Natural killer cell (primary cell): ENCODE data around the gene TANC1. TPM values are rescaled to one million over a fixed set of nuclear protein-coding genes. Genes with fewer than 3 reads are reported as not detected.

Experiments
- ATAC-seq, 3 donors: fragments of 150-1000 bp in 2 of 3; fragments of 200-7000 bp in 1 of 3; cut with Tn5 transposase; 1 replicate in 1 of 3; 2 replicates in 2 of 3; pipeline ENCODE4 v1.10.0; 2021; ENCODE audit warnings: mild to moderate bottlenecking in 2 of 3, moderate library complexity in 2 of 3
- DNase-seq, 2 donors: peaks; one replicate each; pipeline versions ENCODE4 v3.0.0 to v3.0.0-alpha.2; 2013 to 2021; ENCODE audit warnings: mixed read lengths in 1 of 2
- H3K27ac ChIP-seq: one replicate; pipeline ENCODE4 v1.5.1; 2013; ENCODE audit warnings: mild to moderate bottlenecking, low read length
- H3K27me3 ChIP-seq: one replicate; pipeline ENCODE4 v1.6.1; 2013; ENCODE audit warnings: low read length; ENCODE audit not compliant: control insufficient read depth, insufficient read depth
- H3K36me3 ChIP-seq: one replicate; pipeline ENCODE4 v1.6.1; 2013; ENCODE audit warnings: low read length; ENCODE audit not compliant: control insufficient read depth, insufficient read depth
- H3K4me1 ChIP-seq: one replicate; pipeline ENCODE4 v1.6.1; 2013; ENCODE audit warnings: low read length; ENCODE audit not compliant: control insufficient read depth, insufficient read depth
- H3K4me3 ChIP-seq: one replicate; pipeline ENCODE4 v1.5.1; 2013; ENCODE audit warnings: low read length
- H3K9me3 ChIP-seq: one replicate; pipeline ENCODE4 v1.6.1; 2013; ENCODE audit warnings: low read length; ENCODE audit not compliant: control insufficient read depth, insufficient read depth
- H3K27ac Mint-ChIP-seq, 2 donors: one replicate each; pipeline ENCODE4 v1.8.0; 2022; ENCODE audit warnings: mild to moderate bottlenecking in 2 of 2, mixed read lengths in 2 of 2, moderate library complexity in 1 of 2
- H3K27me3 Mint-ChIP-seq, 2 donors: one replicate each; pipeline ENCODE4 v1.8.0; 2022; ENCODE audit warnings: low read depth in 2 of 2, mixed read lengths in 2 of 2
- H3K36me3 Mint-ChIP-seq: one replicate; pipeline ENCODE4 v1.8.0; 2022; ENCODE audit warnings: mixed read lengths
- H3K4me1 Mint-ChIP-seq, 2 donors: one replicate each; pipeline ENCODE4 v1.8.0; 2022; ENCODE audit warnings: mixed read lengths in 2 of 2
- H3K4me3 Mint-ChIP-seq: one replicate; pipeline ENCODE4 v1.8.0; 2022; ENCODE audit warnings: mild to moderate bottlenecking, moderate library complexity, mixed read lengths
- H3K9me3 Mint-ChIP-seq, 2 donors: one replicate each; pipeline ENCODE4 v1.8.0; 2022; ENCODE audit warnings: mixed read lengths in 2 of 2
- CTCF ChIP-seq: fragments of 200-600 bp; IDR thresholded peaks from one replicate; pipeline ENCODE4 v1.8.0; 2022; ENCODE audit warnings: antibody characterized with exemption
- WGBS: methylation state at CpG from one replicate; pipeline ENCODE4 v1.1.7; 2013; ENCODE audit warnings: missing lambda C conversion rate; ENCODE audit not compliant: insufficient coverage; 5-methylcytosine and 5-hydroxymethylcytosine counted together
- intact Hi-C: fragments of 100-400 bp; cut with micrococcal nuclease; formaldehyde crosslinking; loops from one replicate; pipeline ENCODE4 v1.14.2; 2022
- total RNA-seq, 4 donors: library from RNA; stranded (reverse); fragments of 120-200 nt in 1 of 4; gene quantifications; one replicate each; pipeline versions ENCODE4 v1.2.3 to v1.2.4, GENCODE V29; 2013 to 2022

The TANC1 gene
- total RNA-seq, 3 donors from 2014 or later (not counting 1 experiment from before 2014, with no cell fraction given) = 0.82 to 4.2 (median 1.1) TPM

GRCh38 chr2:159202568-159203071 is 234.2 kb downstream of the TANC1 start:
- ATAC-seq = peak; percentile 50 to 66 (median 65)

GRCh38 chr2:159204381-159205144 is 236.1 kb downstream of the TANC1 start:
- peaks cover 55% of the 10 kb centered on the region for H3K4me1 ChIP-seq
- Mint-ChIP-seq H3K4me3 (no peak overlapping the region), H3K27ac (no peak overlapping the region), H3K27me3 (no peaks in the 10 kb centered on the region), H3K4me1 (peaks cover 60 to 65% of the 10 kb centered on the region in 2 donors), H3K36me3 (no peaks in the 10 kb centered on the region), H3K9me3 (no peaks in the 10 kb centered on the region)
- H3K36me3 ChIP-seq = no peaks in the 10 kb centered on the region
- H3K4me3 ChIP-seq = no peak overlapping the region
- no peak for TF ChIP-seq CTCF
- intact Hi-C loops = no loop called here
- no peaks in the 10 kb centered on the region for H3K27me3 ChIP-seq
- DNase-seq (no peak), ATAC-seq (no peak)
- 92% methylated on average over 15 of the region's 15 CpGs for WGBS
- no peak overlapping the region for H3K27ac ChIP-seq
- no peaks in the 10 kb centered on the region for H3K9me3 ChIP-seq

More at GRCh38 chr2:159202568-159203071, 234.2 kb downstream of the TANC1 start:
- no peak for DNase-seq
- Mint-ChIP-seq H3K9me3 (no peaks in the 10 kb centered on the region), H3K36me3 (no peaks in the 10 kb centered on the region), H3K4me3 (peak overlapping the region; percentile 28), H3K4me1 (peaks cover 56 to 58% of the 10 kb centered on the region in 2 donors), H3K27ac (peak overlapping the region in 1 of 2 donors; percentile 91), H3K27me3 (no peaks in the 10 kb centered on the region)
- no peak for TF ChIP-seq CTCF
- Histone ChIP-seq H3K4me3 (no peak overlapping the region), H3K27me3 (no peaks in the 10 kb centered on the region), H3K27ac (no peak overlapping the region), H3K4me1 (peaks cover 51% of the 10 kb centered on the region), H3K9me3 (no peaks in the 10 kb centered on the region), H3K36me3 (no peaks in the 10 kb centered on the region)
- WGBS = 72% methylated on average over 4 of the region's 4 CpGs
- intact Hi-C loops = loop anchor here (1.0 kb wide), 1 partner anchor 24 kb away; no protein-coding TSS in a partner anchor

GRCh38 chr2:159206736-159207380 is 238.4 kb downstream of the TANC1 start:
- no peak overlapping the region for H3K4me3 ChIP-seq
- no peak overlapping the region for H3K27ac ChIP-seq
- H3K36me3 Mint-ChIP-seq = no peaks in the 10 kb centered on the region
- H3K27me3 Mint-ChIP-seq = no peaks in the 10 kb centered on the region
- H3K4me1 ChIP-seq = peaks cover 55% of the 10 kb centered on the region
- no peaks in the 10 kb centered on the region for H3K36me3 ChIP-seq
- no peak for TF ChIP-seq CTCF
- 98% methylated on average over 5 of the region's 6 CpGs for WGBS
- no peaks in the 10 kb centered on the region for H3K9me3 Mint-ChIP-seq
- H3K4me1 Mint-ChIP-seq = peaks cover 62 to 64% of the 10 kb centered on the region in 2 donors
- ATAC-seq (no peak), DNase-seq (no peak)
- H3K27me3 ChIP-seq = no peaks in the 10 kb centered on the region
- H3K27ac Mint-ChIP-seq = no peak overlapping the region
- no peaks in the 10 kb centered on the region for H3K9me3 ChIP-seq
- no peak overlapping the region for H3K4me3 Mint-ChIP-seq
- intact Hi-C loops = no loop called here
